ENCODE results near the gene PIK3C3.

GRCh38 chr18:41982942-41983660 lies 28.1 kb downstream of the PIK3C3 start:
- TF ChIP-seq POLR2A (IDR thresholded peaks at IDR 0.05) (no peak), CTCF (IDR thresholded peaks at IDR 0.05) (no peak)

Measured in adrenal gland (tissue), 5 donors.